Stomach (tissue), 9 donors: Measurements from ENCODE around the gene COL13A1. TPM values are rescaled to one million over a fixed set of nuclear protein-coding genes. Genes with fewer than 3 reads are reported as not detected.

Experiments used
- DNase-seq, 2 donors: peaks; one replicate each; pipeline versions ENCODE4 v3.0.0 to v3.0.0-alpha.2; 2013 to 2019
- H3K27ac ChIP-seq, 5 donors: fragments of 200-600 bp in 4 of 5; sonication (generic) in 4 of 5; one replicate each; pipeline ENCODE4 v1.5.1; 2013 to 2019; ENCODE audit warnings: mild to moderate bottlenecking in 1 of 5, moderate library complexity in 1 of 5
- H3K27me3 ChIP-seq, 3 donors: fragments of 200-600 bp; sonication (generic); one replicate each; pipeline ENCODE4 v1.5.1; 2017 to 2019; ENCODE audit warnings: mixed run types in 1 of 3
- H3K36me3 ChIP-seq, 4 donors: fragments of 200-600 bp; sonication (generic); 1 replicate in 3 of 4; 2 replicates in 1 of 4; pipeline ENCODE4 v1.5.1; 2016 to 2019
- H3K4me1 ChIP-seq, 4 donors: fragments of 200-600 bp; sonication (generic); one replicate each; pipeline ENCODE4 v1.5.1; 2016 to 2019
- H3K4me3 ChIP-seq, 4 donors: fragments of 200-600 bp; sonication (generic) in 3 of 4; one replicate each; pipeline ENCODE4 v1.5.1; 2016 to 2019; ENCODE audit warnings: mild to moderate bottlenecking in 1 of 4
- H3K9me3 ChIP-seq, 4 donors: fragments of 200-600 bp; sonication (generic); one replicate each; pipeline ENCODE4 v1.5.1; 2016 to 2019
- CTCF ChIP-seq, 7 experiments: fragments of 450-650 bp in 4 of 7; fragments of 200-600 bp in 3 of 7; sonication (generic) in 3 of 7; IDR thresholded peaks; one replicate each; pipeline ENCODE4 v1.5.1; 2016 to 2019; ENCODE audit warnings: antibody characterized with exemption in 7 of 7, control low read depth in 2 of 7, mild to moderate bottlenecking in 1 of 7
- EP300 ChIP-seq: sonication (generic); formaldehyde crosslinking; IDR thresholded peaks from one replicate; pipeline ENCODE4 v1.6.1; 2017; ENCODE audit warnings: antibody characterized with exemption
- POLR2A ChIP-seq, 4 donors: fragments of 450-650 bp; IDR thresholded peaks; one replicate each; pipeline ENCODE4 v1.6.1; 2016; ENCODE audit warnings: antibody characterized with exemption in 4 of 4, control low read depth in 2 of 4, mild to moderate bottlenecking in 1 of 4, moderate library complexity in 1 of 4
- POLR2AphosphoS5 ChIP-seq, 3 donors: sonication (generic); formaldehyde crosslinking; IDR thresholded peaks; one replicate each; pipeline ENCODE4 v1.6.1; 2016; ENCODE audit warnings: antibody characterized with exemption in 3 of 3
- WGBS, 5 donors: extraction: QIAGEN DNeasy Blood & Tissue Kit in 3 of 5; methylation state at CpG; one replicate each; pipeline versions ENCODE4 v1.1.5 to v1.1.7; 2013 to 2018; 5-methylcytosine and 5-hydroxymethylcytosine counted together
- intact Hi-C: fragments of 100-400 bp; cut with DNase I; formaldehyde crosslinking; loops from one replicate; pipeline ENCODE4 v1.15.1; 2023; ENCODE audit warnings: low total_unique reads
- polyA plus RNA-seq, 3 donors: library from polyadenylated mRNA; stranded (reverse); fragments of 200-250 nt; gene quantifications; one replicate each; pipeline ENCODE4 v1.2.3, GENCODE V29; 2013
- total RNA-seq, 5 donors: library from RNA; depleted of rRNA; stranded (reverse); fragments of >200 nt; gene quantifications; one replicate each; pipeline versions ENCODE4 v1.1.0 to v1.2.3, GENCODE V29; 2014 to 2016
- donor health status: healthy with polysubstance abuse.
- donor health status: Bipolar disorder and iron deficiency.
- donor health status: healthy.

COL13A1 gene
- total and polyA plus RNA-seq, 8 donors: 0.58 to 9.9 (median 6.9) TPM

- WGBS, 5 donors: 55 to 76% (median 64%) methylated on average over 6 of the region's 6 CpGs
- Histone ChIP-seq H3K9me3 (no peaks in the 10 kb centered on the region), H3K27me3 (peaks cover 0 to 12% (median 0%) of the 10 kb centered on the region in 3 donors), H3K36me3 (peaks cover 0 to 5% (median 0%) of the 10 kb centered on the region in 4 donors), H3K4me3 (no peak overlapping the region), H3K27ac (no peak overlapping the region), H3K4me1 (peaks cover 16 to 36% (median 29%) of the 10 kb centered on the region in 4 donors)
- intact Hi-C loops: loop anchor here (10.0 kb wide), 1 partner anchor 271 kb away; no protein-coding TSS in a partner anchor
- no peak for TF ChIP-seq POLR2A (IDR thresholded peaks at IDR 0.05)
- no peak for TF ChIP-seq POLR2AphosphoS5 (IDR thresholded peaks at IDR 0.05)
- TF ChIP-seq EP300: no peak
- no peak for TF ChIP-seq CTCF (IDR thresholded peaks at IDR 0.05)
- DNase-seq: no peak
Measured at GRCh38 chr10:69916118-69916517, 114.4 kb downstream of the COL13A1 start.

GRCh38 chr10:69918036-69918435 is 116.3 kb downstream of the COL13A1 start:
- Histone ChIP-seq H3K36me3 (peaks cover 0 to 5% (median 0%) of the 10 kb centered on the region in 4 donors), H3K4me1 (peaks cover 0 to 17% (median 10%) of the 10 kb centered on the region in 4 donors), H3K4me3 (no peak overlapping the region), H3K9me3 (no peaks in the 10 kb centered on the region), H3K27ac (no peak overlapping the region), H3K27me3 (peaks cover 0 to 12% (median 0%) of the 10 kb centered on the region in 3 donors)
- TF ChIP-seq EP300: no peak
- TF ChIP-seq POLR2AphosphoS5 (IDR thresholded peaks at IDR 0.05): no peak
- TF ChIP-seq CTCF (IDR thresholded peaks at IDR 0.05): no peak
- no peak for TF ChIP-seq POLR2A (IDR thresholded peaks at IDR 0.05)
- no peak for DNase-seq
- intact Hi-C loops: loop anchor here (10.0 kb wide), 1 partner anchor 273 kb away; no protein-coding TSS in a partner anchor
- 54 to 65% (median 58%) methylated on average over 10 to 12 of the region's 12 CpGs for WGBS, 5 donors

GRCh38 chr10:69919250-69919649 is 117.5 kb downstream of the COL13A1 start:
- no peak overlapping the region for H3K27ac ChIP-seq
- intact Hi-C loops: loop anchor here (10.0 kb wide), 1 partner anchor 274 kb away; no protein-coding TSS in a partner anchor
- no peak overlapping the region for H3K4me3 ChIP-seq
- peaks cover 0 to 6% (median 3%) of the 10 kb centered on the region in 4 donors for H3K4me1 ChIP-seq
- no peaks in the 10 kb centered on the region for H3K9me3 ChIP-seq
- 0 to 12% (median 0%) methylated on average over 1 of the region's 1 CpG for WGBS, 5 donors
- H3K27me3 ChIP-seq: peaks cover 0 to 12% (median 0%) of the 10 kb centered on the region in 3 donors
- peaks cover 0 to 5% (median 0%) of the 10 kb centered on the region in 4 donors for H3K36me3 ChIP-seq
- no peak for TF ChIP-seq POLR2AphosphoS5 (IDR thresholded peaks at IDR 0.05)
- no peak for TF ChIP-seq POLR2A (IDR thresholded peaks at IDR 0.05)
- TF ChIP-seq CTCF (IDR thresholded peaks at IDR 0.05): no peak
- no peak for TF ChIP-seq EP300
- DNase-seq: no peak

GRCh38 chr10:69925111-69925510 is 123.4 kb downstream of the COL13A1 start:
- Histone ChIP-seq H3K4me1 (no peaks in the 10 kb centered on the region), H3K9me3 (no peaks in the 10 kb centered on the region), H3K27me3 (no peaks in the 10 kb centered on the region), H3K4me3 (no peak overlapping the region), H3K27ac (no peak overlapping the region), H3K36me3 (peaks cover 0 to 25% (median 0%) of the 10 kb centered on the region in 4 donors)
- TF ChIP-seq POLR2A (IDR thresholded peaks at IDR 0.05) (no peak), CTCF (IDR thresholded peaks at IDR 0.05) (no peak), EP300 (no peak), POLR2AphosphoS5 (IDR thresholded peaks at IDR 0.05) (no peak)
- no peak for DNase-seq
- intact Hi-C loops: no loop called here
- WGBS, 5 donors: 39 to 66% (median 48%) methylated on average over 5 of the region's 5 CpGs
